ENCODE results near the gene NTM. TPM values are rescaled to one million over a fixed set of nuclear protein-coding genes. Genes with fewer than 3 reads are reported as not detected.

The NTM gene
- total RNA-seq, 1 experiment from 2014 or later, result 8.6 TPM

- Histone ChIP-seq H3K27ac (ENCODE audit: low read depth, low read length, poor library complexity, severe bottlenecking) (no peak overlapping the region), H3K9me3 (ENCODE audit: low read depth, low read length, poor library complexity, severe bottlenecking) (peaks cover 3% of the 10 kb centered on the region), H3K36me3 (ENCODE audit: insufficient read depth, low read length, poor library complexity, severe bottlenecking) (no peaks in the 10 kb centered on the region), H3K27me3 (replicated peaks; ENCODE audit: insufficient read depth, low read depth, low read length, poor library complexity) (peaks cover 31% of the 10 kb centered on the region), H3K4me1 (ENCODE audit: insufficient read depth, low read length, poor library complexity, severe bottlenecking) (no peaks in the 10 kb centered on the region), H3K4me3 (ENCODE audit: low read depth, low read length, poor library complexity, severe bottlenecking) (no peak overlapping the region)
- intact Hi-C loops (cut with micrococcal nuclease; ENCODE audit: unreplicated experiment), result no loop called here
- BruUV-seq (replicated peaks), result no TSS peak
- TF ChIP-seq EZH2 (IDR thresholded peaks at IDR 0.05; ENCODE audit: borderline replicate concordance, low read depth, low read length, poor library complexity, severe bottlenecking) (no peak), CTCF (conservative IDR thresholded peaks at IDR 0.05; ENCODE audit: low read depth, low read length) (no peak)
- ChIA-PET CTCF (no interaction called here), POLR2A (ENCODE audit: low non-redundant PET) (no interaction called here)
- DNase-seq (ENCODE audit: low spot score), result no peak
These were observed 222.3 kb downstream of the NTM start for GRCh38 chr11:131592734-131593133.

GRCh38 chr11:131593301-131593700 is 222.9 kb downstream of the NTM start:
- DNase-seq (ENCODE audit: low spot score), result no peak
- Histone ChIP-seq H3K4me1 (ENCODE audit: insufficient read depth, low read length, poor library complexity, severe bottlenecking) (no peaks in the 10 kb centered on the region), H3K36me3 (ENCODE audit: insufficient read depth, low read length, poor library complexity, severe bottlenecking) (no peaks in the 10 kb centered on the region), H3K9me3 (ENCODE audit: low read depth, low read length, poor library complexity, severe bottlenecking) (no peaks in the 10 kb centered on the region), H3K27ac (ENCODE audit: low read depth, low read length, poor library complexity, severe bottlenecking) (no peak overlapping the region), H3K4me3 (ENCODE audit: low read depth, low read length, poor library complexity, severe bottlenecking) (no peak overlapping the region), H3K27me3 (replicated peaks; ENCODE audit: insufficient read depth, low read depth, low read length, poor library complexity) (peaks cover 31% of the 10 kb centered on the region)
- intact Hi-C loops (cut with micrococcal nuclease; ENCODE audit: unreplicated experiment), result no loop called here
- no TSS peak for BruUV-seq (replicated peaks)
- ChIA-PET CTCF (no interaction called here), POLR2A (ENCODE audit: low non-redundant PET) (no interaction called here)
- TF ChIP-seq EZH2 (IDR thresholded peaks at IDR 0.05; ENCODE audit: borderline replicate concordance, low read depth, low read length, poor library complexity, severe bottlenecking) (no peak), CTCF (conservative IDR thresholded peaks at IDR 0.05; ENCODE audit: low read depth, low read length) (no peak)

- POLR2A ChIA-PET (ENCODE audit: low non-redundant PET), result no interaction called here
- Histone ChIP-seq H3K9me3 (ENCODE audit: low read depth, low read length, poor library complexity, severe bottlenecking) (no peaks in the 10 kb centered on the region), H3K36me3 (ENCODE audit: insufficient read depth, low read length, poor library complexity, severe bottlenecking) (no peaks in the 10 kb centered on the region), H3K27ac (ENCODE audit: low read depth, low read length, poor library complexity, severe bottlenecking) (no peak overlapping the region), H3K27me3 (replicated peaks; ENCODE audit: insufficient read depth, low read depth, low read length, poor library complexity) (peaks cover 43% of the 10 kb centered on the region), H3K4me3 (ENCODE audit: low read depth, low read length, poor library complexity, severe bottlenecking) (no peak overlapping the region), H3K4me1 (ENCODE audit: insufficient read depth, low read length, poor library complexity, severe bottlenecking) (no peaks in the 10 kb centered on the region)
- CTCF ChIA-PET, result no interaction called here
- intact Hi-C loops (cut with micrococcal nuclease; ENCODE audit: unreplicated experiment), result no loop called here
- TF ChIP-seq EZH2 (IDR thresholded peaks at IDR 0.05; ENCODE audit: borderline replicate concordance, low read depth, low read length, poor library complexity, severe bottlenecking) (no peak), CTCF (conservative IDR thresholded peaks at IDR 0.05; ENCODE audit: low read depth, low read length) (no peak)
- no TSS peak for BruUV-seq (replicated peaks)
- no peak for DNase-seq (ENCODE audit: low spot score)
These were observed 225.4 kb downstream of the NTM start for GRCh38 chr11:131595797-131596196.
